Activated T-cell treated with anti-CD3 and anti-CD28 coated beads, Interleukin-2, amount 50 U/mL, for 24 hours (primary cell): ENCODE data around the gene LCE5A.

Experiments used
- DNase-seq: peaks from one replicate; pipeline ENCODE4 v3.0.0-alpha.2; 2020
- H3K27ac Mint-ChIP-seq: 2 replicates; pipeline ENCODE4 v1.8.0; 2020; ENCODE audit warnings: mild to moderate bottlenecking, mixed read lengths
- H3K27me3 Mint-ChIP-seq: 2 replicates; pipeline ENCODE4 v1.8.0; 2020; ENCODE audit warnings: mixed read lengths
- H3K36me3 Mint-ChIP-seq: 2 replicates; pipeline ENCODE4 v1.8.0; 2020; ENCODE audit warnings: low read depth, mixed read lengths
- H3K4me1 Mint-ChIP-seq: 2 replicates; pipeline ENCODE4 v1.8.0; 2020; ENCODE audit warnings: low read depth, mixed read lengths
- H3K4me3 Mint-ChIP-seq: 2 replicates; pipeline ENCODE4 v1.8.0; 2020; ENCODE audit warnings: mild to moderate bottlenecking, moderate library complexity, mixed read lengths
- H3K9me3 Mint-ChIP-seq: 2 replicates; pipeline ENCODE4 v1.8.0; 2020; ENCODE audit warnings: mixed read lengths

Gene LCE5A

GRCh38 chr1:152505083-152505482 lies 5.5 kb upstream of the LCE5A start:
- Mint-ChIP-seq H3K36me3 (no peaks in the 10 kb centered on the region), H3K9me3 (no peaks in the 10 kb centered on the region), H3K4me3 (no peak overlapping the region), H3K4me1 (no peaks in the 10 kb centered on the region), H3K27ac (no peak overlapping the region), H3K27me3 (peaks cover 36% of the 10 kb centered on the region)
- no peak for DNase-seq

- Mint-ChIP-seq H3K9me3 (no peaks in the 10 kb centered on the region), H3K27me3 (peaks cover 49% of the 10 kb centered on the region), H3K4me1 (no peaks in the 10 kb centered on the region), H3K4me3 (no peak overlapping the region), H3K36me3 (no peaks in the 10 kb centered on the region), H3K27ac (no peak overlapping the region)
- DNase-seq: no peak
Measured at GRCh38 chr1:152506899-152507498, 3.6 kb upstream of the LCE5A start.

- Mint-ChIP-seq H3K9me3 (no peaks in the 10 kb centered on the region), H3K27ac (no peak overlapping the region), H3K36me3 (no peaks in the 10 kb centered on the region), H3K27me3 (peaks cover 80% of the 10 kb centered on the region), H3K4me1 (peaks cover 7% of the 10 kb centered on the region), H3K4me3 (no peak overlapping the region)
- DNase-seq: no peak
Measured at GRCh38 chr1:152511596-152511995, 993 bp downstream of the LCE5A start.

GRCh38 chr1:152513081-152513480 lies 2.5 kb downstream of the LCE5A start:
- DNase-seq: no peak
- Mint-ChIP-seq H3K36me3 (no peaks in the 10 kb centered on the region), H3K27ac (no peak overlapping the region), H3K4me3 (no peak overlapping the region), H3K27me3 (peaks cover 83% of the 10 kb centered on the region), H3K4me1 (peaks cover 7% of the 10 kb centered on the region), H3K9me3 (no peaks in the 10 kb centered on the region)

GRCh38 chr1:152514715-152515433 lies 4.3 kb downstream of the LCE5A start:
- no peaks in the 10 kb centered on the region for H3K9me3 Mint-ChIP-seq
- no peaks in the 10 kb centered on the region for H3K36me3 Mint-ChIP-seq
- H3K4me1 Mint-ChIP-seq: peaks cover 7% of the 10 kb centered on the region
- DNase-seq: no peak
- no peak overlapping the region for H3K27ac Mint-ChIP-seq
- H3K27me3 Mint-ChIP-seq: peaks cover 76% of the 10 kb centered on the region
- H3K4me3 Mint-ChIP-seq: no peak overlapping the region

GRCh38 chr1:152515434-152515783 lies 4.8 kb downstream of the LCE5A start:
- DNase-seq: no peak
- no peaks in the 10 kb centered on the region for H3K36me3 Mint-ChIP-seq
- H3K27ac Mint-ChIP-seq: no peak overlapping the region
- H3K4me3 Mint-ChIP-seq: no peak overlapping the region
- H3K9me3 Mint-ChIP-seq: no peaks in the 10 kb centered on the region
- H3K4me1 Mint-ChIP-seq: peaks cover 7% of the 10 kb centered on the region
- H3K27me3 Mint-ChIP-seq: peaks cover 73% of the 10 kb centered on the region

GRCh38 chr1:152516082-152516481 lies 5.5 kb downstream of the LCE5A start:
- Mint-ChIP-seq H3K27me3 (peaks cover 66% of the 10 kb centered on the region), H3K4me3 (no peak overlapping the region), H3K36me3 (no peaks in the 10 kb centered on the region), H3K9me3 (no peaks in the 10 kb centered on the region), H3K4me1 (peaks cover 7% of the 10 kb centered on the region), H3K27ac (no peak overlapping the region)
- DNase-seq: no peak

- DNase-seq: no peak
- H3K36me3 Mint-ChIP-seq: no peaks in the 10 kb centered on the region
- H3K9me3 Mint-ChIP-seq: no peaks in the 10 kb centered on the region
- H3K27ac Mint-ChIP-seq: no peak overlapping the region
- no peak overlapping the region for H3K4me3 Mint-ChIP-seq
- H3K4me1 Mint-ChIP-seq: peaks cover 7% of the 10 kb centered on the region
- H3K27me3 Mint-ChIP-seq: peaks cover 56% of the 10 kb centered on the region
Measured at GRCh38 chr1:152517237-152517811, 6.7 kb downstream of the LCE5A start.

- Mint-ChIP-seq H3K27me3 (peaks cover 42% of the 10 kb centered on the region), H3K27ac (no peak overlapping the region), H3K4me3 (no peak overlapping the region), H3K4me1 (peaks cover 4% of the 10 kb centered on the region), H3K9me3 (no peaks in the 10 kb centered on the region), H3K36me3 (no peaks in the 10 kb centered on the region)
- no peak for DNase-seq
Measured at GRCh38 chr1:152519851-152520250, 9.2 kb downstream of the LCE5A start.

GRCh38 chr1:152520561-152521090 lies 10.0 kb downstream of the LCE5A start:
- Mint-ChIP-seq H3K27me3 (peaks cover 39% of the 10 kb centered on the region), H3K4me3 (no peak overlapping the region), H3K9me3 (no peaks in the 10 kb centered on the region), H3K27ac (no peak overlapping the region), H3K36me3 (no peaks in the 10 kb centered on the region), H3K4me1 (peaks cover under 1% of the 10 kb centered on the region)
- DNase-seq: no peak

- H3K4me1 Mint-ChIP-seq: no peaks in the 10 kb centered on the region
- no peak for DNase-seq
- H3K36me3 Mint-ChIP-seq: no peaks in the 10 kb centered on the region
- no peak overlapping the region for H3K27ac Mint-ChIP-seq
- no peak overlapping the region for H3K4me3 Mint-ChIP-seq
- peaks cover 2% of the 10 kb centered on the region for H3K9me3 Mint-ChIP-seq
- H3K27me3 Mint-ChIP-seq: peaks cover 27% of the 10 kb centered on the region
Measured at GRCh38 chr1:152525080-152525641, 14.6 kb downstream of the LCE5A start.

GRCh38 chr1:152533327-152533938 lies 22.8 kb downstream of the LCE5A start:
- Mint-ChIP-seq H3K27ac (no peak overlapping the region), H3K27me3 (peaks cover 49% of the 10 kb centered on the region), H3K4me1 (no peaks in the 10 kb centered on the region), H3K36me3 (no peaks in the 10 kb centered on the region), H3K4me3 (no peak overlapping the region), H3K9me3 (no peaks in the 10 kb centered on the region)
- no peak for DNase-seq

GRCh38 chr1:152535774-152536173 lies 25.2 kb downstream of the LCE5A start:
- H3K36me3 Mint-ChIP-seq: no peaks in the 10 kb centered on the region
- H3K27me3 Mint-ChIP-seq: peaks cover 54% of the 10 kb centered on the region
- H3K27ac Mint-ChIP-seq: no peak overlapping the region
- no peaks in the 10 kb centered on the region for H3K9me3 Mint-ChIP-seq
- no peaks in the 10 kb centered on the region for H3K4me1 Mint-ChIP-seq
- H3K4me3 Mint-ChIP-seq: no peak overlapping the region
- no peak for DNase-seq

- peaks cover 55% of the 10 kb centered on the region for H3K27me3 Mint-ChIP-seq
- H3K9me3 Mint-ChIP-seq: no peaks in the 10 kb centered on the region
- no peak overlapping the region for H3K27ac Mint-ChIP-seq
- no peak for DNase-seq
- H3K36me3 Mint-ChIP-seq: no peaks in the 10 kb centered on the region
- no peaks in the 10 kb centered on the region for H3K4me1 Mint-ChIP-seq
- H3K4me3 Mint-ChIP-seq: no peak overlapping the region
Measured at GRCh38 chr1:152537496-152537895, 26.9 kb downstream of the LCE5A start.
